Measurements from ENCODE around the gene TNS4. TPM values are rescaled to one million over a fixed set of nuclear protein-coding genes. Genes with fewer than 3 reads are reported as not detected.

Gene TNS4
- total RNA-seq, 1 experiment from 2014 or later, result 36.6 TPM

- intact Hi-C loops (cut with micrococcal nuclease), result no loop called here
- no peak overlapping the region for H2AFZ ChIP-seq (ENCODE audit: low read depth, low read length, poor library complexity, severe bottlenecking)
- no peaks in the 10 kb centered on the region for H3K9me3 ChIP-seq (ENCODE audit: control insufficient read depth in 1 of 2, insufficient read depth in 1 of 2, low read depth in 1 of 2, low read length in 2 of 2)
- H4K20me1 ChIP-seq (ENCODE audit: insufficient read depth), result no peaks in the 10 kb centered on the region
- BruUV-seq (replicated peaks), result no TSS peak
- no peak overlapping the region for H3K4me3 ChIP-seq (replicated peaks in 1 of 2; ENCODE audit: low read depth in 1 of 2, low read length in 2 of 2)
- H3K9me2 ChIP-seq (ENCODE audit: insufficient read depth), result no peaks in the 10 kb centered on the region
- H3K9ac ChIP-seq (ENCODE audit: low read length), result no peak overlapping the region
- no peak for DNase-seq (ENCODE audit: low read depth, low spot score)
- H3K4me2 ChIP-seq (ENCODE audit: low read length), result no peak overlapping the region
- no peaks in the 10 kb centered on the region for H3K79me2 ChIP-seq (ENCODE audit: insufficient read depth, low read length)
- CTCF ChIA-PET, result interaction anchor here (1.7 to 1.9 kb wide), 2 partner anchors 11 to 14 kb away, joined by 6 to 8 read pairs; no protein-coding TSS in a partner anchor
- RAD21 ChIA-PET (ENCODE audit: low non-redundant PET in 1 of 2, low total read pairs in 2 of 2, uncharacterized antibody in 2 of 2, unreplicated experiment in 2 of 2), result no interaction called here
- TF ChIP-seq ZNF274 (IDR thresholded peaks at IDR 0.05; ENCODE audit: low read depth, low read length) (no peak), JUND (IDR thresholded peaks at IDR 0.05) (no peak), ZFX (IDR thresholded peaks at IDR 0.05) (no peak), REST (IDR thresholded peaks at IDR 0.05; ENCODE audit: low read depth) (no peak), SRF (IDR thresholded peaks at IDR 0.05; ENCODE audit: low read depth) (no peak), SIN3A (IDR thresholded peaks at IDR 0.05; ENCODE audit: low read depth) (no peak)
- H3K36me3 ChIP-seq (ENCODE audit: control insufficient read depth in 1 of 2, insufficient read depth in 2 of 2, low read length in 2 of 2), result no peaks in the 10 kb centered on the region
- ATAC-seq, result no peak
- POLR2A ChIA-PET, result no interaction called here
- H3K4me1 ChIP-seq (ENCODE audit: control insufficient read depth in 1 of 2, insufficient read depth in 2 of 2, low read length in 2 of 2), result no peaks in the 10 kb centered on the region
- H3K27me3 ChIP-seq (ENCODE audit: insufficient read depth, low read length), result no peaks in the 10 kb centered on the region
- no peak overlapping the region for H3K27ac ChIP-seq (ENCODE audit: low read depth, low read length)
These were observed 37.0 kb downstream of the TNS4 start for GRCh38 chr17:40464392-40464855.

GRCh38 chr17:40463122-40463550 is 38.3 kb downstream of the TNS4 start:
- intact Hi-C loops (cut with micrococcal nuclease), result no loop called here
- H3K4me3 ChIP-seq (replicated peaks in 1 of 2; ENCODE audit: low read depth in 1 of 2, low read length in 2 of 2), result no peak overlapping the region
- no peak overlapping the region for H3K9ac ChIP-seq (ENCODE audit: low read length)
- H3K4me1 ChIP-seq (ENCODE audit: control insufficient read depth in 1 of 2, insufficient read depth in 2 of 2, low read length in 2 of 2), result no peaks in the 10 kb centered on the region; a peak in 1 of 4 replicates
- RAD21 ChIA-PET (ENCODE audit: low non-redundant PET in 1 of 2, low total read pairs in 2 of 2, uncharacterized antibody in 2 of 2, unreplicated experiment in 2 of 2), result no interaction called here
- ATAC-seq (no peak), DNase-seq (ENCODE audit: low read depth, low spot score) (no peak)
- CTCF ChIA-PET, result no interaction called here
- no TSS peak for BruUV-seq (replicated peaks)
- POLR2A ChIA-PET, result no interaction called here
- H4K20me1 ChIP-seq (ENCODE audit: insufficient read depth), result no peaks in the 10 kb centered on the region
- no peaks in the 10 kb centered on the region for H3K9me2 ChIP-seq (ENCODE audit: insufficient read depth)
- H3K4me2 ChIP-seq (ENCODE audit: low read length), result no peak overlapping the region
- H3K36me3 ChIP-seq (ENCODE audit: control insufficient read depth in 1 of 2, insufficient read depth in 2 of 2, low read length in 2 of 2), result no peaks in the 10 kb centered on the region
- no peak for TF ChIP-seq ATF3 (IDR thresholded peaks at IDR 0.05)
- TF ChIP-seq ZNF274 (IDR thresholded peaks at IDR 0.05; ENCODE audit: low read depth, low read length), result no peak
- TF ChIP-seq SP1 (IDR thresholded peaks at IDR 0.05; ENCODE audit: low read depth), result no peak
- TF ChIP-seq POLR2A (IDR thresholded peaks at IDR 0.05; ENCODE audit: borderline replicate concordance, extremely low read depth, insufficient read depth, insufficient read length), result no peak
- TF ChIP-seq EZH2phosphoT487 (IDR thresholded peaks at IDR 0.05; ENCODE audit: borderline replicate concordance), result no peak
- TF ChIP-seq SRF (IDR thresholded peaks at IDR 0.05; ENCODE audit: low read depth), result no peak
- no peak for TF ChIP-seq REST (IDR thresholded peaks at IDR 0.05; ENCODE audit: low read depth)
- no peak for TF ChIP-seq SIN3A (IDR thresholded peaks at IDR 0.05; ENCODE audit: low read depth)
- no peak overlapping the region for H2AFZ ChIP-seq (ENCODE audit: low read depth, low read length, poor library complexity, severe bottlenecking)
- H3K9me3 ChIP-seq (ENCODE audit: control insufficient read depth in 1 of 2, insufficient read depth in 1 of 2, low read depth in 1 of 2, low read length in 2 of 2), result no peaks in the 10 kb centered on the region
- H3K27ac ChIP-seq (ENCODE audit: low read depth, low read length), result no peak overlapping the region
- no peaks in the 10 kb centered on the region for H3K27me3 ChIP-seq (ENCODE audit: insufficient read depth, low read length)
- H3K79me2 ChIP-seq (ENCODE audit: insufficient read depth, low read length), result no peaks in the 10 kb centered on the region
